Measurements from ENCODE around the gene PROKR2.

Gene PROKR2

GRCh38 chr20:5316188-5317158 is at the start of gene PROKR2:
Gene PROKR2 (minus strand): TSS chr20:5316954. CDS start chr20:5314369, 2,585 bp downstream.
- DNase-seq, result no peak

- DNase-seq, result no peak
These were observed 48.3 kb upstream of the PROKR2 start for GRCh38 chr20:5364997-5365597.

- no peak for DNase-seq
These were observed 47.5 kb upstream of the PROKR2 start for GRCh38 chr20:5364136-5364821.

- no peak for DNase-seq
These were observed 46.0 kb upstream of the PROKR2 start for GRCh38 chr20:5362771-5363170.

- no peak for DNase-seq
These were observed 44.4 kb upstream of the PROKR2 start for GRCh38 chr20:5361176-5361575.

GRCh38 chr20:5357946-5358345 is 41.2 kb upstream of the PROKR2 start:
- DNase-seq, result no peak

- no peak for DNase-seq
These were observed 40.2 kb upstream of the PROKR2 start for GRCh38 chr20:5356941-5357340.

GRCh38 chr20:5354901-5355300 is 38.1 kb upstream of the PROKR2 start:
- no peak for DNase-seq

- no peak for DNase-seq
These were observed 37.1 kb upstream of the PROKR2 start for GRCh38 chr20:5353624-5354496.

GRCh38 chr20:5349448-5349847 is 32.7 kb upstream of the PROKR2 start:
- DNase-seq, result no peak

- no peak for DNase-seq
These were observed 25.3 kb upstream of the PROKR2 start for GRCh38 chr20:5342021-5342420.

- no peak for DNase-seq
These were observed 14.6 kb upstream of the PROKR2 start for GRCh38 chr20:5331340-5331739.

- DNase-seq, result no peak
These were observed 11.5 kb upstream of the PROKR2 start for GRCh38 chr20:5328268-5328667.

- DNase-seq, result no peak
These were observed 10.6 kb upstream of the PROKR2 start for GRCh38 chr20:5327356-5327755.

- no peak for DNase-seq
These were observed 957 bp downstream of the PROKR2 start for GRCh38 chr20:5315807-5316187.

GRCh38 chr20:5313916-5314315 is 2.8 kb downstream of the PROKR2 start:
- DNase-seq, result no peak

GRCh38 chr20:5312518-5312917 is 4.2 kb downstream of the PROKR2 start:
- no peak for DNase-seq

- no peak for DNase-seq
These were observed 6.8 kb downstream of the PROKR2 start for GRCh38 chr20:5309971-5310370.

GRCh38 chr20:5298811-5299210 is 17.9 kb downstream of the PROKR2 start:
- DNase-seq, result no peak

- DNase-seq, result no peak
These were observed 19.3 kb downstream of the PROKR2 start for GRCh38 chr20:5297280-5298004.

GRCh38 chr20:5290596-5290995 is 26.2 kb downstream of the PROKR2 start:
- DNase-seq, result no peak

- DNase-seq, result no peak
These were observed 34.2 kb downstream of the PROKR2 start for GRCh38 chr20:5282561-5282960.
